Effector CD4-positive, alpha-beta T cell (primary cell): Measurements from ENCODE around the gene CTDSPL2.
"Not testable (repeated sequence)": the region's sequence is repeated elsewhere in the genome, so short reads cannot be mapped to it uniquely, and the experiment has no call there.

Experiments used
- DNase-seq: peaks from one replicate; pipeline ENCODE4 v3.0.0-alpha.2; 2020

The CTDSPL2 gene

GRCh38 chr15:44485880-44486279, 58.5 kb downstream of the CTDSPL2 start:
- DNase-seq, result no peak

GRCh38 chr15:44489464-44489863, 62.0 kb downstream of the CTDSPL2 start:
- no peak for DNase-seq

- no peak for DNase-seq
Measured at GRCh38 chr15:44490622-44491021, 63.2 kb downstream of the CTDSPL2 start.

- no peak for DNase-seq
Measured at GRCh38 chr15:44492040-44492439, 64.6 kb downstream of the CTDSPL2 start.

- DNase-seq, result no peak
Measured at GRCh38 chr15:44492672-44493071, 65.2 kb downstream of the CTDSPL2 start.

- no peak for DNase-seq
Measured at GRCh38 chr15:44495562-44495961, 68.1 kb downstream of the CTDSPL2 start.

GRCh38 chr15:44500555-44500954, 73.1 kb downstream of the CTDSPL2 start:
- no peak for DNase-seq

- DNase-seq, result no peak
Measured at GRCh38 chr15:44501768-44502366, 74.4 kb downstream of the CTDSPL2 start.

GRCh38 chr15:44516436-44516835, 89.0 kb downstream of the CTDSPL2 start:
- no peak for DNase-seq

- DNase-seq, result no peak
Measured at GRCh38 chr15:44519537-44519936, 92.1 kb downstream of the CTDSPL2 start.

- no peak for DNase-seq
Measured at GRCh38 chr15:44525018-44525417, 97.6 kb downstream of the CTDSPL2 start.

GRCh38 chr15:44527241-44527640, 99.8 kb downstream of the CTDSPL2 start:
- DNase-seq, result no peak

- no peak for DNase-seq
Measured at GRCh38 chr15:44529864-44530604, 102.6 kb downstream of the CTDSPL2 start.

GRCh38 chr15:44530653-44531052, 103.2 kb downstream of the CTDSPL2 start:
- no peak for DNase-seq

GRCh38 chr15:44532275-44532674, 104.8 kb downstream of the CTDSPL2 start:
- not testable (repeated sequence) for DNase-seq

- DNase-seq, result no peak
Measured at GRCh38 chr15:44532689-44533088, 105.3 kb downstream of the CTDSPL2 start.

GRCh38 chr15:44535092-44535491, 107.7 kb downstream of the CTDSPL2 start:
- no peak for DNase-seq

GRCh38 chr15:44535523-44536301, 108.3 kb downstream of the CTDSPL2 start:
- DNase-seq, result peak; percentile 15

- DNase-seq, result no peak
Measured at GRCh38 chr15:44536302-44536961, 109.0 kb downstream of the CTDSPL2 start.

GRCh38 chr15:44536962-44537734, 109.7 kb downstream of the CTDSPL2 start, which contains the start of gene EIF3J:
Gene EIF3J (plus strand): TSS chr15:44537147. CDS start chr15:44537195, 48 bp downstream.
- peak; percentile 92 for DNase-seq

- no peak for DNase-seq
Measured at GRCh38 chr15:44537735-44538240, 110.4 kb downstream of the CTDSPL2 start.
